GM23338 (cell line): Measurements from ENCODE around the gene MFRP. TPM values are rescaled to one million over a fixed set of nuclear protein-coding genes. Genes with fewer than 3 reads are reported as not detected.
A peak's percentile ranks its signal among the peaks of the same experiment; 100 is the strongest.

ENCODE experiments used
- ATAC-seq: fragments of 200-7000 bp; cut with Tn5 transposase; 3 replicates; pipeline ENCODE4 v1.9.1; 2020
- DNase-seq: peaks from one replicate; pipeline ENCODE4 v3.0.0-alpha.2; 2015; ENCODE audit warnings: low spot score
- H2AFZ ChIP-seq: fragments of 200-600 bp; sonication (generic); 2 replicates; pipeline ENCODE4 v1.8.0; 2016; ENCODE audit warnings: antibody characterized with exemption, mild to moderate bottlenecking, moderate library complexity
- H3F3A ChIP-seq: fragments of 200-600 bp; sonication (generic); replicated peaks from 2 replicates; pipeline ENCODE4 v1.8.0; 2017; ENCODE audit warnings: antibody characterized with exemption, mixed run types, low read depth
- H3K27ac ChIP-seq: fragments of 200-600 bp; sonication (generic); 2 replicates; pipeline ENCODE4 v1.6.1; 2016; ENCODE audit warnings: low read depth
- H3K27me3 ChIP-seq: fragments of 200-600 bp; sonication (generic); 2 replicates; pipeline ENCODE4 v1.8.0; 2016; ENCODE audit warnings: mild to moderate bottlenecking, mixed run types, moderate library complexity; ENCODE audit not compliant: insufficient read depth
- H3K36me3 ChIP-seq: fragments of 200-600 bp; sonication (generic); 2 replicates; pipeline ENCODE4 v1.8.0; 2016; ENCODE audit warnings: mild to moderate bottlenecking; ENCODE audit not compliant: insufficient read depth
- H3K4me1 ChIP-seq: fragments of 200-600 bp; sonication (generic); 2 replicates; pipeline ENCODE4 v1.8.0; 2016; ENCODE audit warnings: mild to moderate bottlenecking, moderate library complexity; ENCODE audit not compliant: insufficient read depth
- H3K4me2 ChIP-seq: fragments of 200-600 bp; sonication (generic); 2 replicates; pipeline ENCODE4 v1.7.1; 2017; ENCODE audit warnings: mixed run types
- H3K4me3 ChIP-seq: fragments of 200-600 bp; sonication (generic); 2 replicates; pipeline ENCODE4 v1.6.1; 2016; ENCODE audit warnings: mixed run types
- H3K79me2 ChIP-seq: fragments of 200-600 bp; sonication (generic); replicated peaks from 2 replicates; pipeline ENCODE4 v1.8.0; 2017; ENCODE audit warnings: mild to moderate bottlenecking; ENCODE audit not compliant: insufficient read depth
- H3K9me2 ChIP-seq: fragments of 200-600 bp; sonication (generic); 2 replicates; pipeline ENCODE4 v1.8.0; 2017; ENCODE audit not compliant: insufficient read depth
- H4K20me1 ChIP-seq: fragments of 200-600 bp; sonication (generic); replicated peaks from 2 replicates; pipeline ENCODE4 v1.8.0; 2017; ENCODE audit warnings: mild to moderate bottlenecking; ENCODE audit not compliant: insufficient read depth
- H3K27ac Mint-ChIP-seq: 2 replicates; pipeline ENCODE4 v1.8.0; 2020; ENCODE audit warnings: inconsistent platforms, mild to moderate bottlenecking, moderate library complexity, mixed read lengths
- H3K27me3 Mint-ChIP-seq: 3 replicates; pipeline ENCODE4 v1.8.0; 2022; ENCODE audit warnings: low read depth, mild to moderate bottlenecking, moderate library complexity, mixed read lengths, inconsistent platforms; ENCODE audit not compliant: insufficient read depth, poor library complexity
- H3K36me3 Mint-ChIP-seq: 3 replicates; pipeline ENCODE4 v1.8.0; 2021; ENCODE audit warnings: low read depth, mild to moderate bottlenecking, inconsistent platforms, moderate library complexity, mixed read lengths
- H3K4me1 Mint-ChIP-seq: 3 replicates; pipeline ENCODE4 v1.8.0; 2020; ENCODE audit warnings: mild to moderate bottlenecking, inconsistent platforms, mixed read lengths
- H3K4me3 Mint-ChIP-seq: 3 replicates; pipeline ENCODE4 v1.8.0; 2021; ENCODE audit warnings: moderate library complexity, mild to moderate bottlenecking, inconsistent platforms, mixed read lengths
- H3K9me3 Mint-ChIP-seq: 3 replicates; pipeline ENCODE4 v1.8.0; 2020; ENCODE audit warnings: moderate library complexity, mild to moderate bottlenecking, inconsistent platforms, mixed read lengths
- CTCF ChIP-seq, 2 experiments: fragments of 200-600 bp in 1 of 2; sonication (generic) in 1 of 2; conservative IDR thresholded peaks; 2 replicates each; pipeline versions ENCODE4 v1.5.1 to v1.6.1; 2016 to 2017; ENCODE audit warnings: antibody characterized with exemption in 2 of 2, low read depth in 2 of 2, mild to moderate bottlenecking in 2 of 2, moderate library complexity in 1 of 2
- ETS1 ChIP-seq: IDR thresholded peaks from 2 replicates; pipeline ENCODE4 v1.6.1; 2016; ENCODE audit warnings: antibody characterized with exemption
- JUNB ChIP-seq: IDR thresholded peaks from one replicate; pipeline ENCODE4 v1.6.1; 2016; ENCODE audit warnings: antibody characterized with exemption; ENCODE audit not compliant: unreplicated experiment
- NANOG ChIP-seq: IDR thresholded peaks from 2 replicates; pipeline ENCODE4 v1.6.1; 2016; ENCODE audit warnings: antibody characterized with exemption, borderline replicate concordance
- POLR2AphosphoS5 ChIP-seq: IDR thresholded peaks from 2 replicates; pipeline ENCODE4 v1.6.1; 2016; ENCODE audit warnings: antibody characterized with exemption, low read depth
- REST ChIP-seq: IDR thresholded peaks from one replicate; pipeline ENCODE4 v1.6.1; 2018; ENCODE audit warnings: antibody characterized with exemption; ENCODE audit not compliant: unreplicated experiment
- STAT1 ChIP-seq: IDR thresholded peaks from one replicate; pipeline ENCODE4 v1.6.1; 2016; ENCODE audit warnings: antibody characterized with exemption; ENCODE audit not compliant: unreplicated experiment
- ZNF331 ChIP-seq: fragments of 250-450 bp; sonication (Bioruptor Pico); IDR thresholded peaks from 2 replicates; pipeline ENCODE4 v1.5.0; 2020; ENCODE audit warnings: low read depth, mild to moderate bottlenecking, moderate library complexity
- polyA plus RNA-seq: library from polyadenylated mRNA; unstranded; fragments of >200 nt; fragmentation: Nextera tagmentation; extraction: Ambion mirVana; gene quantifications from 2 replicates; pipeline ENCODE4 v1.2.1, GENCODE V29; 2016
- total RNA-seq: library from RNA; depleted of rRNA; stranded (reverse); fragments of >200 nt; shearing (Covaris generic); gene quantifications from 2 replicates; pipeline ENCODE4 v1.2.3, GENCODE V29; 2014

MFRP gene
- total and polyA plus RNA-seq, 2 experiments from 2014 or later, result 0.03 TPM; not detected in 1

GRCh38 chr11:119370486-119371046 lies 24.1 kb upstream of the MFRP start:
- Histone ChIP-seq H3K4me2 (no peak overlapping the region), H3K4me3 (no peak overlapping the region), H2AFZ (no peak overlapping the region), H4K20me1 (no peaks in the 10 kb centered on the region; the same call in 1 of the 2 replicates), H3K79me2 (no peaks in the 10 kb centered on the region), H3K4me1 (peaks cover 11% of the 10 kb centered on the region), H3K27me3 (peaks cover 12% of the 10 kb centered on the region), H3K27ac (no peak overlapping the region), H3K36me3 (no peaks in the 10 kb centered on the region), H3F3A (no peaks in the 10 kb centered on the region), H3K9me2 (no peaks in the 10 kb centered on the region)
- Mint-ChIP-seq H3K27ac (no peak overlapping the region), H3K36me3 (no peaks in the 10 kb centered on the region; the same call in 2 of the 3 replicates), H3K4me3 (no peak overlapping the region; the same call in 2 of the 3 replicates), H3K27me3 (peaks cover 23% of the 10 kb centered on the region), H3K4me1 (peaks cover 57% of the 10 kb centered on the region), H3K9me3 (peaks cover 2% of the 10 kb centered on the region; the same call in 1 of the 3 replicates)
- ATAC-seq (peak; percentile 5; the same call in 1 of the 3 replicates), DNase-seq (no peak)
- TF ChIP-seq ETS1 (no peak), POLR2AphosphoS5 (no peak), CTCF (conservative IDR thresholded peaks at IDR 0.05; ENCODE audit: low read depth in 2 of 2) (no peak), NANOG (no peak), ZNF331 (CRISPR knock-in tag) (no peak)

GRCh38 chr11:119369132-119369925 lies 22.8 kb upstream of the MFRP start:
- no peak overlapping the region for H3K27ac ChIP-seq
- H3K9me2 ChIP-seq, result no peaks in the 10 kb centered on the region
- H3K4me3 ChIP-seq, result no peak overlapping the region
- no peak overlapping the region for H3K27ac Mint-ChIP-seq
- H3K4me3 Mint-ChIP-seq, result no peak overlapping the region
- H2AFZ ChIP-seq, result no peak overlapping the region
- H3K36me3 ChIP-seq, result no peaks in the 10 kb centered on the region
- H3K27me3 ChIP-seq, result peaks cover 24% of the 10 kb centered on the region
- H3K4me2 ChIP-seq, result no peak overlapping the region
- no peaks in the 10 kb centered on the region for H3F3A ChIP-seq
- no peak for DNase-seq
- H4K20me1 ChIP-seq, result no peaks in the 10 kb centered on the region; the same call in 1 of the 2 replicates
- peaks cover 2% of the 10 kb centered on the region; the same call in 1 of the 3 replicates for H3K9me3 Mint-ChIP-seq
- H3K4me1 ChIP-seq, result peaks cover 16% of the 10 kb centered on the region
- peaks cover 32% of the 10 kb centered on the region for H3K27me3 Mint-ChIP-seq
- H3K36me3 Mint-ChIP-seq, result no peaks in the 10 kb centered on the region; the same call in 1 of the 3 replicates
- ATAC-seq, result no peak
- peaks cover 58% of the 10 kb centered on the region for H3K4me1 Mint-ChIP-seq
- no peaks in the 10 kb centered on the region for H3K79me2 ChIP-seq
- TF ChIP-seq REST (no peak), STAT1 (no peak), JUNB (no peak)
